Body of pancreas (tissue), 4 donors: ENCODE data around the gene CHD8. TPM values are rescaled to one million over a fixed set of nuclear protein-coding genes. Genes with fewer than 3 reads are reported as not detected.
A peak's percentile ranks its signal among the peaks of the same experiment; 100 is the strongest.

Experiments
- ATAC-seq: fragments of 150-250 bp; one replicate; pipeline ENCODE4 v1.9.1; 2016
- DNase-seq, 4 donors: peaks; one replicate each; pipeline ENCODE4 v3.0.0-alpha.2; 2019
- H3K27ac ChIP-seq, 4 donors: fragments of 200-600 bp; sonication (generic); 1 replicate in 3 of 4; 2 replicates in 1 of 4; pipeline versions ENCODE4 v1.5.1 to v1.6.1; 2016 to 2019; ENCODE audit warnings: mild to moderate bottlenecking in 1 of 4, mixed read lengths in 1 of 4, moderate library complexity in 1 of 4
- H3K27me3 ChIP-seq, 2 donors: fragments of 200-600 bp; sonication (generic); one replicate each; pipeline ENCODE4 v1.6.0; 2016; ENCODE audit warnings: mild to moderate bottlenecking in 1 of 2
- H3K36me3 ChIP-seq, 2 donors: fragments of 200-600 bp; sonication (generic); replicated peaks in 1 of 2; 2 replicates each; pipeline ENCODE4 v1.5.1; 2016; ENCODE audit warnings: low read depth in 2 of 2; ENCODE audit not compliant: insufficient read depth in 1 of 2
- H3K4me1 ChIP-seq: fragments of 200-600 bp; sonication (generic); one replicate; pipeline ENCODE4 v1.6.0; 2016
- H3K4me3 ChIP-seq, 2 donors: fragments of 200-600 bp; sonication (generic); 1 replicate in 1 of 2; 2 replicates in 1 of 2; pipeline ENCODE4 v1.5.1; 2016 to 2019
- H3K9me3 ChIP-seq, 3 donors: fragments of 200-600 bp; sonication (generic); 1 replicate in 2 of 3; 2 replicates in 1 of 3; pipeline ENCODE4 v1.5.1; 2016
- POLR2A ChIP-seq, 3 donors: fragments of 450-650 bp; IDR thresholded peaks; one replicate each; pipeline ENCODE4 v1.6.1; 2016; ENCODE audit warnings: antibody characterized with exemption in 3 of 3, mild to moderate bottlenecking in 2 of 3
- WGBS, 2 donors: methylation state at CpG; one replicate each; pipeline ENCODE4 v1.1.5; 2017; 5-methylcytosine and 5-hydroxymethylcytosine counted together
- intact Hi-C: fragments of 100-400 bp; cut with DNase I; formaldehyde crosslinking; loops from one replicate; pipeline ENCODE4 v1.15.1; 2023
- total RNA-seq, 2 donors: library from RNA; depleted of rRNA; stranded (reverse); fragments of >200 nt; gene quantifications; one replicate each; pipeline ENCODE4 v1.1.0, GENCODE V29; 2016
- TF ChIP-seq, protein P1 (sequence below), 7 experiments: fragments of 450-650 bp in 4 of 7; fragments of 200-600 bp in 3 of 7; sonication (generic) in 3 of 7; IDR thresholded peaks; one replicate each; pipeline ENCODE4 v1.5.1; 2016 to 2019; ENCODE audit warnings: antibody characterized with exemption in 7 of 7

CHD8 gene, protein sequence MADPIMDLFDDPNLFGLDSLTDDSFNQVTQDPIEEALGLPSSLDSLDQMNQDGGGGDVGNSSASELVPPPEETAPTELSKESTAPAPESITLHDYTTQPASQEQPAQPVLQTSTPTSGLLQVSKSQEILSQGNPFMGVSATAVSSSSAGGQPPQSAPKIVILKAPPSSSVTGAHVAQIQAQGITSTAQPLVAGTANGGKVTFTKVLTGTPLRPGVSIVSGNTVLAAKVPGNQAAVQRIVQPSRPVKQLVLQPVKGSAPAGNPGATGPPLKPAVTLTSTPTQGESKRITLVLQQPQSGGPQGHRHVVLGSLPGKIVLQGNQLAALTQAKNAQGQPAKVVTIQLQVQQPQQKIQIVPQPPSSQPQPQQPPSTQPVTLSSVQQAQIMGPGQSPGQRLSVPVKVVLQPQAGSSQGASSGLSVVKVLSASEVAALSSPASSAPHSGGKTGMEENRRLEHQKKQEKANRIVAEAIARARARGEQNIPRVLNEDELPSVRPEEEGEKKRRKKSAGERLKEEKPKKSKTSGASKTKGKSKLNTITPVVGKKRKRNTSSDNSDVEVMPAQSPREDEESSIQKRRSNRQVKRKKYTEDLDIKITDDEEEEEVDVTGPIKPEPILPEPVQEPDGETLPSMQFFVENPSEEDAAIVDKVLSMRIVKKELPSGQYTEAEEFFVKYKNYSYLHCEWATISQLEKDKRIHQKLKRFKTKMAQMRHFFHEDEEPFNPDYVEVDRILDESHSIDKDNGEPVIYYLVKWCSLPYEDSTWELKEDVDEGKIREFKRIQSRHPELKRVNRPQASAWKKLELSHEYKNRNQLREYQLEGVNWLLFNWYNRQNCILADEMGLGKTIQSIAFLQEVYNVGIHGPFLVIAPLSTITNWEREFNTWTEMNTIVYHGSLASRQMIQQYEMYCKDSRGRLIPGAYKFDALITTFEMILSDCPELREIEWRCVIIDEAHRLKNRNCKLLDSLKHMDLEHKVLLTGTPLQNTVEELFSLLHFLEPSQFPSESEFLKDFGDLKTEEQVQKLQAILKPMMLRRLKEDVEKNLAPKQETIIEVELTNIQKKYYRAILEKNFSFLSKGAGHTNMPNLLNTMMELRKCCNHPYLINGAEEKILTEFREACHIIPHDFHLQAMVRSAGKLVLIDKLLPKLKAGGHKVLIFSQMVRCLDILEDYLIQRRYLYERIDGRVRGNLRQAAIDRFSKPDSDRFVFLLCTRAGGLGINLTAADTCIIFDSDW (N-terminal part only)
- total RNA-seq: 10 to 100 TPM; 33.2 to 72.2 TPM

DNA sequence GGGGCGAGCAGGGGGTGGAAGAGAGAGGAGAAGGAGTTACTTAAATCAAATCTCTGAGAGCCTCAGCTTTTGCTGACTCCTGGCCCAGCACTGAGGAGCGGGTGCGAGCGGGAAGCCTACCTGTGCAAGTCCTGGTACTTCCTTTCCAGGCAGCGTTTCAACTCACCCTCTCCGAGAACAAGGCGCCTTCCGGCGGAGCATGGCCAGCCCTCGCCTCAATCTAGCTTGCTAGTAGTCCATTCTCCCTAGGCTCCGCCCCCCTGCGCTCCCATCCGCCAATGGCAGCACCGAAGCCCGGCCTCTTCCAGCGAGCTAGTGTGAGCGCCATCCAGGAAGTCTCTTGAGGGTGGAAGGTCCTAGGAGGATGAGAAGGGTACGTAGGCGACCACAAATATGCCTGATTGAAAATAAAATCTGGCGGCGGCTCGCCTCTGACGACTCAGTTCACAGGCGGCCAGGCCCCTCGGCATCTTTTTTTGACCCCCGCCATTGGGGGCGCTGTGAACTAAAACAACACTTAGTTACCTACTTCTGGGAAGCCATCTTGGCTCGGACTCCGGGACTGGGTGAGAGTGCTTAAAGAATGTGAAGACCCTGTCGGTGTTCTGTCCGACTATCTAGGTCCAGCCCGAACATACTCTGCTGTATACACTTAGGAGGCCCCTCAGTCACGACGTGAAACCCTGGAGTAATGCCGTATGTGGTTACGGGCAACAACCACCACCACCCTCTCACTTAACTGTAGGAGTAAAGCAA lies at the start of gene CHD8:
Gene CHD8, minus strand, starts transcription at position 212 of the 756 bp plus-strand sequence. CDS start 24,480 bp downstream, outside the sequence.
- Histone ChIP-seq H3K4me1 (peaks cover 27% of the 10 kb centered on the region), H3K9me3 (no peaks in the 10 kb centered on the region), H3K27ac (peak within 1 kb of the TSS; percentile 94 to 98 (median 96)), H3K36me3 (peaks cover 0 to 1% of the 10 kb centered on the region in 2 donors), H3K27me3 (no peaks in the 10 kb centered on the region), H3K4me3 (peak within 1 kb of the TSS; percentile 35 to 54)
- ATAC-seq (peak; percentile 100), DNase-seq (peak; percentile 100)
- intact Hi-C loops: no loop called here
- TF ChIP-seq, protein P1, sequence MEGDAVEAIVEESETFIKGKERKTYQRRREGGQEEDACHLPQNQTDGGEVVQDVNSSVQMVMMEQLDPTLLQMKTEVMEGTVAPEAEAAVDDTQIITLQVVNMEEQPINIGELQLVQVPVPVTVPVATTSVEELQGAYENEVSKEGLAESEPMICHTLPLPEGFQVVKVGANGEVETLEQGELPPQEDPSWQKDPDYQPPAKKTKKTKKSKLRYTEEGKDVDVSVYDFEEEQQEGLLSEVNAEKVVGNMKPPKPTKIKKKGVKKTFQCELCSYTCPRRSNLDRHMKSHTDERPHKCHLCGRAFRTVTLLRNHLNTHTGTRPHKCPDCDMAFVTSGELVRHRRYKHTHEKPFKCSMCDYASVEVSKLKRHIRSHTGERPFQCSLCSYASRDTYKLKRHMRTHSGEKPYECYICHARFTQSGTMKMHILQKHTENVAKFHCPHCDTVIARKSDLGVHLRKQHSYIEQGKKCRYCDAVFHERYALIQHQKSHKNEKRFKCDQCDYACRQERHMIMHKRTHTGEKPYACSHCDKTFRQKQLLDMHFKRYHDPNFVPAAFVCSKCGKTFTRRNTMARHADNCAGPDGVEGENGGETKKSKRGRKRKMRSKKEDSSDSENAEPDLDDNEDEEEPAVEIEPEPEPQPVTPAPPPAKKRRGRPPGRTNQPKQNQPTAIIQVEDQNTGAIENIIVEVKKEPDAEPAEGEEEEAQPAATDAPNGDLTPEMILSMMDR (IDR thresholded peaks at IDR 0.05): peak; percentile 24 to 84 (median 74)
- TF ChIP-seq POLR2A (IDR thresholded peaks at IDR 0.05): peak; percentile 62 to 89 (median 87)
- 0 to 1% methylated on average over 15 to 36 of the region's 36 CpGs for WGBS, 2 donors

DNA sequence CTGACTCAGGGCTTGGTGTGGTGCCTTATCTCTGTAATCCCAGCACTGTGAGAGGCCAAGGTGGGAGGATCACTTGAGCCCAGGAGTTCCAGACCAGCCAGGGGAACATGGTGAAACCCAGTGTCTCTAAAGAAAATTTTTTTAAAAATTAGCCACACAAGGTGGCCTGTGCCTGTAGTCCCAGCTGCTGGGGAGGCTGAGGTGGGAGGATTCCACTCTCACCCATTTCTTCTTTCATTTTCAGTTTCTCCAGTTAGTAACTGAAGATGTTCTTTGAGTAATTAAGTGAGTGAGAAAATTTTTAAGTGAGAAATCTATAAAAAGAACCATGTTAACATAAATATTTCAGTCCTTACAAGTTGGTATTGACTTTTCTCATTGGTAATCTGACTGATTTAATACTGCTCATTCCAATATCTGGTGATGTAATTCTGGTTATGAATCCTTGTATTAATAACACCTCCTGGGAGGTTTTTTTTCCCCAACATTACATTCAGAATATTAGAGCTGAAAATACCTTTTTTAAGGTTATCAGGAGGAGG lies 49.2 kb upstream of the CHD8 start:
- no peak for ATAC-seq
- Histone ChIP-seq H3K36me3 (peaks cover 4 to 10% of the 10 kb centered on the region in 2 donors), H3K27me3 (no peaks in the 10 kb centered on the region), H3K9me3 (no peaks in the 10 kb centered on the region), H3K4me1 (peaks cover 17% of the 10 kb centered on the region), H3K27ac (no peak overlapping the region), H3K4me3 (no peak overlapping the region)
- intact Hi-C loops: no loop called here
- no peak for DNase-seq
- TF ChIP-seq, protein P1 (IDR thresholded peaks at IDR 0.05): no peak
- TF ChIP-seq POLR2A (IDR thresholded peaks at IDR 0.05): no peak

DNA sequence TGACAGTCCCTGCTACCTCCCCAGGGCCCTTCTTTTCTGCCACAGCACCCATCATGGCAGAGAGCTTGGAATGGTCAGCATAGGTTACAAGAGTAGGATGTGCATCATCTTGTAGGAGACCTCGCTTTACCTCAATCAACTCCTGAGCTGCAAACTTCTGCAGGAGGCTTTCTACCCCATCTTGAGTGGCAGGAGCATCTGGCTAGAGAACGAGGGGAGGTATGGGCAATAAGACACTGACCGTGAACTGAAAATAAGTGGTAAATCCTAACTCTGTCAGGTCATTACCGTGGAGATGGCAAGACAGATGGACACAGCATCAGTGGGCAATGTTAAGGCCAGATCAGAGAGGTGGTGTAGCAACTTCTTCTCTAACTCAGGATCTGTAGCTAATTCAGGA lies 47.5 kb upstream of the CHD8 start:
- intact Hi-C loops: no loop called here

More for the DNA sequence above, 47.5 kb upstream of the CHD8 start:
- H3K36me3 ChIP-seq: peaks cover 11 to 14% of the 10 kb centered on the region in 2 donors
- no peaks in the 10 kb centered on the region for H3K4me1 ChIP-seq
- no peak for DNase-seq
- 88 to 92% methylated on average over 4 of the region's 4 CpGs for WGBS, 2 donors
- no peak overlapping the region for H3K4me3 ChIP-seq
- H3K27me3 ChIP-seq: no peaks in the 10 kb centered on the region
- no peak for ATAC-seq
- no peaks in the 10 kb centered on the region for H3K9me3 ChIP-seq
- TF ChIP-seq, protein P1 (IDR thresholded peaks at IDR 0.05): no peak
- no peak for TF ChIP-seq POLR2A (IDR thresholded peaks at IDR 0.05)
- no peak overlapping the region for H3K27ac ChIP-seq
